Activated CD4-positive, CD25-positive, alpha-beta regulatory T cell treated with anti-CD3 and anti-CD28 coated beads, Interleukin-2, amount 50 U/mL, for 72 hours (primary cell): Measurements from ENCODE around the gene CBLB.

Source experiments
- DNase-seq: peaks from one replicate; pipeline ENCODE4 v3.0.0; 2021

Gene CBLB

DNA sequence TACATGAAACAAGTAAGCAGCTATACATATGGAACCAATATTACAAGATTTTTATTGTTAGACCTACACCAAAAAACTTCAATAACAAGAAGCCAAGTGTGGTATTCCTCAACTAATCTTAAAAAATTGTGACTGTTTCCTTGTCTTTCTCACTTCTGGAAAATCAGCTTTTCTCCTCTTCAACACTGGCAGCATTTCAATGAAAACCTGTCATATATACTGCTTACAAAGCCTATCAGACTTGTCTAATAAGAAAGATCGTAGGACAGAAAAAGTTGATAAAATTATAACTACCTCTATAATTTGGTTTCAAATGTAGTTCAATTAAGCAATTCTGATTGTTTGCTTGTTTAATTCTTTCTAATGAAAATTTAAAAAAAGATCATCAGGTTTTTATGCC is 55.1 kb downstream of the CBLB start:
- DNase-seq, result no peak

DNA sequence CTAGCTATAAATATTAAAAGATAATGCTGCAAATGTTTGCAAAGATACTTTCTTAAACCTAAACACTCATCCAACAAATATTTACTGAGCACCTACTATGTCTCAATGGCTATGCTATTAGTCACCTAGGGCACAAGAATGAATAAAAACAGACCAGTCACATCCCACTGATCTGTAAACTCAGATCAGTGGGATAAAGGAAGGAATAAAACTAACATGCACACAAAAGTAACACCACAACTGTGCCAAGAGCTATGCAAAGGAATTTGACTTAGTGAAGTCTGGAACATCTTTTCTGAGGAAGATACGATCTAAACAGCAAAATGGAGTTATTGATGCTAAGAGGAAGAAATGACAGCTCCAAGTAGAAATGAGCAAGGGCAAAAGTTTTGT is 56.6 kb downstream of the CBLB start:
- DNase-seq, result no peak

DNA sequence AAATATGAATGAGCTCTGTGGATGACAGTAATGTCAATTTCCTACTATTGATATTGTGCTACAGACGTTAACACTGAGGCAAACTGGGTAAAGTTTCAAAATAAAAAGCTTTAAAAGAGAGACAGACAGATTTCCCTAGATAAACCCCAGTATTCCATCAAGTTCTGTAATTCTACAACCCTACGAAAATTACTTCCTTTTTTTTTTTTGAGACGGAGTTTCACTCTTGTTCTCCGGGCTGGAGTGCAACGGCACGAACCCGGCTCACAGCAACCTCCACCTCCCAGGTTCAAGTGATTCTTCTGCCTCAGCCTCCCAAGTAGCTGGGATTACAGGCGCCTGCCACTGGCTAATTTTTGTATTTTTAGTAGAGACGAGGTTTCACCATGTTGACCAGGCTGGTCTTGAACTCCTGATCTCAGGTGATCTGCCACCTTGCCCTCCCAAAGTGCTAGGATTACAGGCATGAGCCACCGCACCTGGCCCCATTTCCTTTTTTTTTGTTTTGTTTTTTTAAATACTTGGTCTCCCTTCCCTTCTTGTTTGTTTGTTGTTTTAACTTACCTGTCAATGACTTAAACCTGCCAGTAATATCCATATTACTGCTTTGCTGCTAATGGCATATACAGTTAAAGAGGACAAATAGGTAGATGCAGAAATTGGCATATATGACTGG is 57.2 kb downstream of the CBLB start:
- DNase-seq, result no peak

DNA sequence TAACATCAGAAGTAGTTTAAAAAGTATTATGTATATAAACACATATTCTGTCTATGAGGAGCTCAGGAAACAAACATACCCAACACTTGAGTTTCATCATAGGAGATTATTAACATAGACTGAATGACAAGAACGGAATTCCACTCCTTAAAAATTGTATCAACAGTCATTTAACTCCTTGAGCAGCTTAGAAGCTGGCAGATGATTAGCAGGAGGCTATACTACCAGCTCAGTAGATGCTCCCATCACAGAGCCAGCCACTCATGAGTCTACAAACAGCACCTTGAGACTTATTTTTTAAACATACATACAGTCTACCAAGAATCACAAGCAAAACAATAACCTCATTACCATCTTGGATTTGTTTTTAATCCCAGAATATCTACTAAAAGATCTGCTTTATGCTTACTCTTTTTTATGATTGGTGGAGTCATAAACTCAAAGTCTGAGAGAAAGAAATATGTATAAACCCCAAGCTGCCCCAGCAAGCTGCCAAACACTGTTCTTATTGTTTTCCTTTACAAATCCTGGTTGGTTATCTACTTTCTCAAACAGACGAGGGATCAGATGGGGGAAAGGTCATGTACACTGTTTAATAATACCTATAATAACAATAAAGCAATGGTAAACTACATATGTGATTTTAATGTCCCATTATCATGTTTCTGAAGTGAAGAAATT is 59.5 kb downstream of the CBLB start:
- DNase-seq, result no peak

- no peak for DNase-seq
Observed at GRCh38 chr3:105807701-105808100, 61.1 kb downstream of the CBLB start.

GRCh38 chr3:105807146-105807545 is 61.7 kb downstream of the CBLB start:
- DNase-seq, result no peak

- no peak for DNase-seq
Observed at GRCh38 chr3:105806359-105806758, 62.5 kb downstream of the CBLB start.

GRCh38 chr3:105805404-105805803 is 63.4 kb downstream of the CBLB start:
- DNase-seq, result no peak

DNA sequence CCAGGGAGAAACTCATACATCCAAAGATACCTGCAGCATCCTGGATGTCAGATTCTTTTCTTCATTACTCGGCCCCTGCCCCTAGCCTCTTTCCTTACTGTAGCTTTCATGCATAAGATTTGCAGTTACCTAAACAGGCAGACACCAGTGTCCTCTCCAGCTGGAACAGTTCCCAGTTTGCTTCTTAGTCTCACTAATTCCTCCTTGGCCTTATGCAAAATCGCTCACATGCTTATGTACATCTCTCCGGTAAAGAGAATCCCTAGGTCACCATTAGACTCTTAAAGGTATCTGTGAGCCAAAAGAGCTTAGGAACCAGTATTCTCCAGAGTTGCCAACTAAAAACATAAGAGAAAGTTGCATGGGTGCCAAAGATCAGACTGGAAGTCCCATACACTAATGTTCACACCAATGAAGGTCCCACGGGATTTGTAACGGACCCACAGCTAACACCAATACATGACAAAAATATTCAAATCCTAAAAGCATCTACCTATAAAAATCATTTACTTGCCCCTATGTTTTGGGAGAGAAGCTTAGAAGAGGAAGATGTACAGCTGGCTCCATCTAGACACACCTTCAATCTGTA is 66.6 kb downstream of the CBLB start:
- DNase-seq, result no peak

- no peak for DNase-seq
Observed at GRCh38 chr3:105801397-105801796, 67.4 kb downstream of the CBLB start.

DNA sequence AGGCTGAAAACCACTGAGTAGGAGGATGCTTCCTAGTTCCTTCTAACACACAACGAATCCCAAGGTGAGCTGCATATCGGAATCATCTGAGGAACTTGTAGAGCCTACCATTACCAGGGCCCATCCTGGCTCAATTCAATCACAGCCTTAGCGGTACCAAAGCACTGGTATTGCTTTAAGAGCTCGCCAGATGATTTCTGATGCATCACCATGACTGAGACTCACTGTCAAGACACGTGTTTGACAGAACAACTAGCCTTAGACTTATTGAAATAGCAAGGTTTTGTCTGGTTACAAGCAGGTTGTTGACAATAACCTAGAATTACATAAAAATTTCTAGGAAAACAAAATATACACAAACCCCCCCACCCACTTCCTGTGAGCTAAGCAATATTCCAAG is 68.5 kb downstream of the CBLB start:
- DNase-seq, result no peak

DNA sequence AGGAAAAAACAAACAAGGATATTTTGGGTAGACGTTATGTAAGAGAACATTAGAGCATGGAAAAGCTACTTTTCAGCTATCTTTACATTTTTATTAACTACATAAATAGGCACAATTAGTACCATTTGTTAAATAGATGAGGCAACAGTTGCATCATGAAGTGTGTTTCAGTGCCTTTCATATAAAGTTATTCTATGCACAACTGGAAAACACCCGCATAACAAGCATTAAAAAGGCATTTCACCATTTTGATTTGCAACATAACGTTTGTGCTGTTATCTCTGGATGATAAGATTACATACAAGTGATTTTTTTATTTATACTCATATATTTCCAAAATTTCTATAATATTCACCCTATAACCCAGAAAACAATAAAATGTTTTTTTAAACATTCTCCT is 69.5 kb downstream of the CBLB start:
- no peak for DNase-seq

- DNase-seq, result no peak
Observed at GRCh38 chr3:105798381-105798934, 70.4 kb downstream of the CBLB start.

DNA sequence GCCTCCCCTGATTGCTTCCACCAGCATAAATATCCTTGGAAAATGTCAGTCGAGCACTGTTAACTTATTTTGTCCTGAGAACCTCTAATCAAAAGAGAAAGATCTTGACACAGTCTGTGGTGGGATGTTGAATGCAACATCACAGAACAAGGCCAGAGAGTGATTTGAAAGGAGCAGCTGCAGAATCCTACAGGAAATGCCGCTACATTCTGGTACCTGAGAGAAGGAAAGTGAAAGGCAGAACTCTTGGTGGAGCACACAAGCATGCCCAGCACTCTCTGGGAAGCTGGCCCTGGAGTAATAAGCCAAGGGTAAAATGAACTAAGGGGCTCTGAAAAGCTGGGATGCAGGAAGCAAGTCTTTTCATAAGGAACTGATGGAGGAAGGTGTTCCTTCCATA is 75.8 kb downstream of the CBLB start:
- no peak for DNase-seq

GRCh38 chr3:105791919-105792786 is 76.7 kb downstream of the CBLB start:
- no peak for DNase-seq

GRCh38 chr3:105791131-105791530 is 77.7 kb downstream of the CBLB start:
- DNase-seq, result no peak

DNA sequence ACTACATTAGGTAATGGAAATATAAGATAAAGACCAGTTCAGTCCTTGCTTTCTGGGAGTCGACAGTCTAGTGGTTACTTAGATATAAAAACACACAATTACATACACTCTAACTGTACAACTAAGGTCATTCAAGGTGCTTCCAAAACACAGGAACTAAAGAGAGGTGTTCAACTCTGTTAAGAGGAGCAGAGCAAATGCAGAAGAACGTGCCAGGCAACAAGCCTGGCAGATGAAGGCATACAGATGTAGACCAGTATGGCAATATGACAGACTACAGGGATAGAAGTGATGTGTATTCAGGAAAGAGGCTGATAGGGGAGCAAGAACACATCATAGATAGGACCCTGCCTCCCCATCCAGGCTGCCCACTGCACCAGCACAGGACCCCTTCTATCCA is 78.3 kb downstream of the CBLB start:
- DNase-seq, result no peak

- no peak for DNase-seq
Observed at GRCh38 chr3:105788593-105788992, 80.2 kb downstream of the CBLB start.

DNA sequence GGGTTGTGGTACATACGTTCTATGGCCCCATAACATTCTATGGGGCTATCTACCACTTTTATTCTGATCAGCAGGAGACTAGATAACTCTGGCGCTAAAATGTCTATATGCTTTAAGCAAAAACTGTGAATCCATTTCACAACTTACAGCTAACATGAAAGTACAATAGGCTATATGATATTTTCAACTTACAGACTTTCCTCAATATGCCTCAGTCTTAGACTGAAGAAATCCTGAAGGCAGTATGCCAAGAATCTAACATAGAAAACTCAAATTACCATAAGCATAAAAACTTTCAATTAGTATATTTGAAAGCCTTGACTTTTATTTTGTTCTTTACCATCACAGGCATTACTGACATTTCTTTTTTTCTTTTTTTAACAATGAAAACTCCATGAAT is 81.4 kb downstream of the CBLB start:
- DNase-seq, result no peak

GRCh38 chr3:105786990-105787389 is 81.8 kb downstream of the CBLB start:
- DNase-seq, result no peak

DNA sequence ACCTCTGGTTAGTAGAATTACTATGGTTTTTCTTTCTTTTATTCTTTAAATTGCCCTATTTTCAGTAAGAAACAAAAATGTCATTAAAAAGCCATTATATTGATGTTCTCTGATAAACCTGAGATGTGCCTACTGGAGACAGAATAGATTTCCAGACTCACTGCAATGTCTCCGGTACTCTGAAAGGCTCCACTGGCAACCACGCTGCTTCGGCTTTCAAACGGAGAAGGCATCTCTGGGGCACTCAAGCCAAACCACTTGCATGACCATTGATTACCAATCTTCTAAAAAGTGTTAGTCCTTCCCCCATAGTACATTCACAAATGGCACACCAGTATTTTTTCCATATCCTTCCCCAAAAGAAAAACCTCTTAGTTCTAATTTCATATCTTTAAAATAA is 82.6 kb downstream of the CBLB start:
- no peak for DNase-seq

GRCh38 chr3:105785803-105786202 is 83.0 kb downstream of the CBLB start:
- no peak for DNase-seq

GRCh38 chr3:105783631-105784030 is 85.2 kb downstream of the CBLB start:
- no peak for DNase-seq
